Astrocyte of the cerebellum (primary cell): ENCODE measurements around the gene DBX1.

Experiments used
- DNase-seq: peaks from one replicate; pipeline ENCODE4 v3.0.0-alpha.2; 2011; ENCODE audit warnings: low read depth
- H3K4me3 ChIP-seq: 2 replicates; pipeline ENCODE4 v1.5.1; 2011; ENCODE audit warnings: mild to moderate bottlenecking, low read depth, low read length, moderate library complexity
- in situ Hi-C: cut with HindIII; loops from 2 replicates; pipeline ENCODE4 v1.10.0; 2017; ENCODE audit warnings: low sequenced_read_pairs
- TF ChIP-seq, protein P1 (sequence below): IDR thresholded peaks from 2 replicates; pipeline ENCODE4 v1.5.1; 2012; ENCODE audit warnings: low read length, low read depth, moderate library complexity, mild to moderate bottlenecking; ENCODE audit errors: missing control alignments

Gene DBX1

DNA sequence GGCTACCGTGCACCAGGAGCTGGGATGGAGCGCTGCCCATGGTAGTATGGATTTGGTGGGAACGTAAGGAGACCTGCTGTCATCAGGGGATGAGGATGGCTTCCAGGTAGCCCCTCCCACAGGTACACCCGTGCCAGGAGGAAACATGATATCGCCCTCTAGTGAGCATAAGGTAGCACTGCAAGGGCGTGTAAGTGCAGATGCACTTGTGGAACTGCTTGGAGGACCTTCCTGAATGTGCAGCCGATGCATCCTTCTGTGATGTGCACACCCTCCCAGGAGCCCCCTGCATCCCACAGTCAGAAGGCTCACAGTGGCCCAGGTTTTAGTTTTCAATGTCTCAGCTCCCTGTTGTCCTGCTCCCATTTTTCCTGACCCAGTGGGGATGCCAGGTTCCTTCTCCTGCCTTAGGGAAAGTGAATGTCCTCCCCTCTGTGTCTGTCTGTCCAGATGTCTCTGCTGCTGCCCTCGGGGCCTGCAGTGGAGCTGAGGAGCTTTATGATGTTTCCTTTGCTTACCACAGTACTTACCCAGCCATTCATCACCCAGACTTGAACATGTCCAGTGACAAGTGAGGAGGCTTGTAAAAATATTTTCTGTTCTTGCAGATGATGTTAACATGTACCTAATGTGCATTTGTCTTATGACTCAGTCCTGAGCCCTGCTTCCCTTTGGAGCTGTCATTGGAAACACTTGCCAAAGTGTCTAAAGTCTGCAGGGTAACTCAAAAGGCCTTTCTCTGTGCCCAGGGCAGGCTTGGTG lies 49.2 kb downstream of the DBX1 start:
- TF ChIP-seq, protein P1, sequence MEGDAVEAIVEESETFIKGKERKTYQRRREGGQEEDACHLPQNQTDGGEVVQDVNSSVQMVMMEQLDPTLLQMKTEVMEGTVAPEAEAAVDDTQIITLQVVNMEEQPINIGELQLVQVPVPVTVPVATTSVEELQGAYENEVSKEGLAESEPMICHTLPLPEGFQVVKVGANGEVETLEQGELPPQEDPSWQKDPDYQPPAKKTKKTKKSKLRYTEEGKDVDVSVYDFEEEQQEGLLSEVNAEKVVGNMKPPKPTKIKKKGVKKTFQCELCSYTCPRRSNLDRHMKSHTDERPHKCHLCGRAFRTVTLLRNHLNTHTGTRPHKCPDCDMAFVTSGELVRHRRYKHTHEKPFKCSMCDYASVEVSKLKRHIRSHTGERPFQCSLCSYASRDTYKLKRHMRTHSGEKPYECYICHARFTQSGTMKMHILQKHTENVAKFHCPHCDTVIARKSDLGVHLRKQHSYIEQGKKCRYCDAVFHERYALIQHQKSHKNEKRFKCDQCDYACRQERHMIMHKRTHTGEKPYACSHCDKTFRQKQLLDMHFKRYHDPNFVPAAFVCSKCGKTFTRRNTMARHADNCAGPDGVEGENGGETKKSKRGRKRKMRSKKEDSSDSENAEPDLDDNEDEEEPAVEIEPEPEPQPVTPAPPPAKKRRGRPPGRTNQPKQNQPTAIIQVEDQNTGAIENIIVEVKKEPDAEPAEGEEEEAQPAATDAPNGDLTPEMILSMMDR, result peak; percentile 96
- peak; percentile 29 for DNase-seq
- in situ Hi-C loops, result no loop called here
- H3K4me3 ChIP-seq, result no peak overlapping the region

- TF ChIP-seq, protein P1, result no peak
- DNase-seq, result no peak
- in situ Hi-C loops, result no loop called here
- H3K4me3 ChIP-seq, result no peak overlapping the region
Observed at GRCh38 chr11:20109731-20110445, 50.4 kb downstream of the DBX1 start.
